Umbilical cord (tissue), 2 donors: ENCODE data around the gene OR9A4. TPM values are rescaled to one million over a fixed set of nuclear protein-coding genes. Genes with fewer than 3 reads are reported as not detected.

Source experiments
- DNase-seq: peaks from one replicate; pipeline ENCODE4 v3.0.0-alpha.2; 2015; ENCODE audit warnings: low spot score
- total RNA-seq: library from RNA; depleted of rRNA; stranded (reverse); fragments of >200 nt; gene quantifications from one replicate; pipeline ENCODE4 v1.2.3, GENCODE V29; 2014; ENCODE audit warnings: low replicate concordance; ENCODE audit not compliant: insufficient read depth

The OR9A4 gene
- total RNA-seq, 1 donor from 2014 or later, result not detected

GRCh38 chr7:141946796-141947195 is 30.6 kb downstream of the OR9A4 start, which contains the start of gene CLEC5A:
CLEC5A (minus strand) TSS chr7:141946974; CDS start chr7:141946292, 682 bp downstream.
- DNase-seq, result no peak

GRCh38 chr7:141949021-141949420 is 32.8 kb downstream of the OR9A4 start:
- no peak for DNase-seq

GRCh38 chr7:141949451-141949850 is 33.3 kb downstream of the OR9A4 start:
- DNase-seq, result no peak

GRCh38 chr7:141949911-141950310 is 33.7 kb downstream of the OR9A4 start:
- no peak for DNase-seq

- DNase-seq, result no peak
Measured at GRCh38 chr7:141950806-141951205, 34.6 kb downstream of the OR9A4 start.

GRCh38 chr7:141952461-141952860 is 36.3 kb downstream of the OR9A4 start:
- DNase-seq, result no peak

- no peak for DNase-seq
Measured at GRCh38 chr7:141954334-141954733, 38.1 kb downstream of the OR9A4 start.

GRCh38 chr7:141956084-141956483 is 39.9 kb downstream of the OR9A4 start:
- peak; percentile 4 for DNase-seq

GRCh38 chr7:141960687-141961422 is 44.7 kb downstream of the OR9A4 start:
- peak; percentile 26 for DNase-seq

Other genes with a start within 250 kb of the OR9A4 start
- gene DENND11, start 214.2 kb upstream of the OR9A4 start, total RNA-seq, result 17.3 TPM
- 1.9 TPM for gene WEE2, start 208.0 kb upstream of the OR9A4 start, total RNA-seq
- 89.1 TPM for gene SSBP1, start 178.0 kb upstream of the OR9A4 start, total RNA-seq
- 10.6 TPM for gene TAS2R3, start 152.3 kb upstream of the OR9A4 start, total RNA-seq
- 4.1 TPM for gene TAS2R4, start 139.7 kb upstream of the OR9A4 start, total RNA-seq
- gene TAS2R5, start 126.2 kb upstream of the OR9A4 start, total RNA-seq, result 0.72 TPM
- gene PRSS37, start 74.9 kb upstream of the OR9A4 start, total RNA-seq, result 0.72 TPM
- 10.8 TPM for gene CLEC5A, start 30.6 kb downstream of the OR9A4 start, total RNA-seq
- 5.1 TPM for gene TAS2R38, start 57.4 kb downstream of the OR9A4 start, total RNA-seq
- 1.4 TPM for gene MGAM, start 79.5 kb downstream of the OR9A4 start, total RNA-seq
- 2.9 TPM for gene MGAM2, start 195.3 kb downstream of the OR9A4 start, total RNA-seq